GM10248 (cell line): ENCODE data around the gene GPRIN3.

Experiments used
- CTCF ChIA-PET: fragments of 300-600 bp; sonication (Branson Sonifier 250); formaldehyde crosslinking; extraction: SDS; loops from one replicate; lab custom pipeline; 2021; ENCODE audit warnings: antibody characterized with exemption; lab: Yijun Ruan, JAX
- POLR2A ChIA-PET: fragments of 350-650 bp; sonication (Branson Sonifier 250); formaldehyde crosslinking; extraction: SDS; loops from one replicate; lab custom pipeline; 2020; ENCODE audit warnings: antibody characterized with exemption; lab: Yijun Ruan, JAX
- DNase-seq: peaks from one replicate; pipeline ENCODE4 v3.0.0; 2012; ENCODE audit errors: extremely low spot score
- TF ChIP-seq, protein P1 (sequence below): IDR thresholded peaks from 2 replicates; pipeline ENCODE4 v1.5.1; 2012; ENCODE audit warnings: mild to moderate bottlenecking, low read depth; ENCODE audit errors: extremely low read depth, missing control alignments, control extremely low read depth

Gene GPRIN3

DNA sequence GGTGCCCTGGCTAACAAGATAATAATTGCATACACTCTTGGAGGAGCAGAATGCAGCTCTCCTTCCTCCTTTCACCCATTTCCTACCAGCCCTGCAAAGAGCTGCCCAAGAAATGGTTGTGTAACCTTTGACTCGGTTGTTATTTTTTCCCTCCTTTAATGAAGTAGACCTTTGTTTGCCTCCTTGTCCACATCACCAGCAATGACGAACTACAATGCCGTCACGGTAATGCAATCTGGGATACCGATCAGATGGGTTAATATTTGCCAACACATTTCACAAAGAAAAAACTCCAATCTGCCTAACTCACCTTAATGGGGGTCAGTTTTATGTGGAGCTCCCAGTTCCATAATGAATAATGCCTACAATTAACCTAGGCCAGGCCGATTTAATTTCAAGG lies 32.0 kb downstream of the GPRIN3 start:
- ChIA-PET CTCF (interaction anchor here (1.8 kb wide), 1 partner anchor 10 kb away, joined by 5 read pairs; no protein-coding TSS in a partner anchor), POLR2A (no interaction called here)
- TF ChIP-seq, protein P1, sequence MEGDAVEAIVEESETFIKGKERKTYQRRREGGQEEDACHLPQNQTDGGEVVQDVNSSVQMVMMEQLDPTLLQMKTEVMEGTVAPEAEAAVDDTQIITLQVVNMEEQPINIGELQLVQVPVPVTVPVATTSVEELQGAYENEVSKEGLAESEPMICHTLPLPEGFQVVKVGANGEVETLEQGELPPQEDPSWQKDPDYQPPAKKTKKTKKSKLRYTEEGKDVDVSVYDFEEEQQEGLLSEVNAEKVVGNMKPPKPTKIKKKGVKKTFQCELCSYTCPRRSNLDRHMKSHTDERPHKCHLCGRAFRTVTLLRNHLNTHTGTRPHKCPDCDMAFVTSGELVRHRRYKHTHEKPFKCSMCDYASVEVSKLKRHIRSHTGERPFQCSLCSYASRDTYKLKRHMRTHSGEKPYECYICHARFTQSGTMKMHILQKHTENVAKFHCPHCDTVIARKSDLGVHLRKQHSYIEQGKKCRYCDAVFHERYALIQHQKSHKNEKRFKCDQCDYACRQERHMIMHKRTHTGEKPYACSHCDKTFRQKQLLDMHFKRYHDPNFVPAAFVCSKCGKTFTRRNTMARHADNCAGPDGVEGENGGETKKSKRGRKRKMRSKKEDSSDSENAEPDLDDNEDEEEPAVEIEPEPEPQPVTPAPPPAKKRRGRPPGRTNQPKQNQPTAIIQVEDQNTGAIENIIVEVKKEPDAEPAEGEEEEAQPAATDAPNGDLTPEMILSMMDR, result no peak
- no peak for DNase-seq

GRCh38 chr4:89273741-89274141 lies 33.9 kb downstream of the GPRIN3 start:
- ChIA-PET POLR2A (no interaction called here), CTCF (interaction anchor here (1.2 to 1.7 kb wide), 2 partner anchors 9 to 11 kb away, joined by 4 to 5 read pairs; no protein-coding TSS in a partner anchor)
- TF ChIP-seq, protein P1, result no peak
- no peak for DNase-seq

DNA sequence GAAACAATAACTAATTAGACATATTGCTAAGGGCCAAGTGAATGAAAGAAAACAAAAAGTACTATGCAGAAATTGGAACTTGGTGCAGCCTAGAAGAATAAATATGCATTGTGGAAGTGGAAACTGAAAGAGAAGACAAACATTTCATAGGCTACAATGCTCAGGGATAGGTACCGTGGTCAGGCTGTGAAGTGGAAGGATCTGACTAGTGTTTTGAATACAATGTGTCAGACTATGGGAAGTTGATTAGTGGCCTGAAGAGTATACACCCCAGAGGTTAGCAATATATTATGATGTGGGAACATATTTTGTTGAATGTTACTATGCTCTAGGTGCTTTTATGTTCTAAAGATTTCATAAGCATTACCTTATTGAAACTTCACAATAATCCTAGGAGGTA lies 36.8 kb downstream of the GPRIN3 start:
- no peak for DNase-seq
- CTCF ChIA-PET, result interaction anchor here (0.9 to 1.0 kb wide), 2 partner anchors 10 to 18 kb away, joined by 3 read pairs; no protein-coding TSS in a partner anchor

GRCh38 chr4:89269121-89269666 lies 38.4 kb downstream of the GPRIN3 start:
- DNase-seq, result no peak
- ChIA-PET POLR2A (no interaction called here), CTCF (interaction anchor here (0.9 to 1.1 kb wide), 2 partner anchors 12 to 17 kb away, joined by 3 read pairs; no protein-coding TSS in a partner anchor)
- TF ChIP-seq, protein P1, result no peak

More for the DNA sequence above, 36.8 kb downstream of the GPRIN3 start:
- POLR2A ChIA-PET, result no interaction called here
- TF ChIP-seq, protein P1, result no peak

GRCh38 chr4:89268679-89269078 lies 38.9 kb downstream of the GPRIN3 start:
- TF ChIP-seq, protein P1, result no peak
- POLR2A ChIA-PET, result no interaction called here
- CTCF ChIA-PET, result no interaction called here
- no peak for DNase-seq

GRCh38 chr4:89267846-89268245 lies 39.8 kb downstream of the GPRIN3 start:
- CTCF ChIA-PET, result no interaction called here
- POLR2A ChIA-PET, result no interaction called here
- DNase-seq, result no peak
- TF ChIP-seq, protein P1, result no peak
